Measurements from ENCODE around the gene PRKD3.
A peak's percentile ranks its signal among the peaks of the same experiment; 100 is the strongest.

Gene PRKD3

GRCh38 chr2:37291680-37292079 is 33.0 kb downstream of the PRKD3 start:
- Histone ChIP-seq H3K4me2 (ENCODE audit: insufficient read depth, low read length) (no peak overlapping the region), H3K4me3 (ENCODE audit: low read depth in 1 of 2, low read length in 2 of 2) (no peak overlapping the region), H3K36me3 (ENCODE audit: insufficient read depth, low read length) (peaks cover 67% of the 10 kb centered on the region), H3K9me3 (ENCODE audit: insufficient read depth, low read length, severe bottlenecking) (no peaks in the 10 kb centered on the region), H3K79me2 (ENCODE audit: insufficient read depth, low read length) (peaks cover 45% of the 10 kb centered on the region), H4K20me1 (ENCODE audit: insufficient read depth, low read length) (peaks cover 3% of the 10 kb centered on the region), H3K9ac (ENCODE audit: low read depth, low read length) (no peak overlapping the region), H2AFZ (ENCODE audit: low read depth, low read length) (no peak overlapping the region), H3K27ac (ENCODE audit: low read length) (no peak overlapping the region), H3K4me1 (ENCODE audit: insufficient read depth, low read length) (no peaks in the 10 kb centered on the region), H3K27me3 (ENCODE audit: insufficient read depth, low read length, poor library complexity) (no peaks in the 10 kb centered on the region)
- TF ChIP-seq EZH2 (IDR thresholded peaks at IDR 0.05; ENCODE audit: borderline replicate concordance, low read depth, low read length, severe bottlenecking) = no peak
- no peak for TF ChIP-seq CTCF (IDR thresholded peaks at IDR 0.05; ENCODE audit: borderline replicate concordance, extremely low read depth, low read length, poor library complexity, severe bottlenecking)
- no peak for ATAC-seq (ENCODE audit: insufficient read depth, low read depth)
- no peak for DNase-seq

- no peak overlapping the region for H2AFZ ChIP-seq (ENCODE audit: low read depth, low read length)
- H3K79me2 ChIP-seq (ENCODE audit: insufficient read depth, low read length) = peaks cover 9% of the 10 kb centered on the region; the same call in 1 of the 2 replicates
- no peak overlapping the region for H3K4me2 ChIP-seq (ENCODE audit: insufficient read depth, low read length)
- TF ChIP-seq EZH2 (IDR thresholded peaks at IDR 0.05; ENCODE audit: borderline replicate concordance, low read depth, low read length, severe bottlenecking) (no peak), CTCF (IDR thresholded peaks at IDR 0.05; ENCODE audit: borderline replicate concordance, extremely low read depth, low read length, poor library complexity, severe bottlenecking) (peak; percentile 37)
- DNase-seq = no peak
- peaks cover 86% of the 10 kb centered on the region for H3K36me3 ChIP-seq (ENCODE audit: insufficient read depth, low read length)
- peaks cover 3% of the 10 kb centered on the region for H4K20me1 ChIP-seq (ENCODE audit: insufficient read depth, low read length)
- no peaks in the 10 kb centered on the region for H3K9me3 ChIP-seq (ENCODE audit: insufficient read depth, low read length, severe bottlenecking)
- H3K27ac ChIP-seq (ENCODE audit: low read length) = no peak overlapping the region
- no peak overlapping the region for H3K4me3 ChIP-seq (ENCODE audit: low read depth in 1 of 2, low read length in 2 of 2)
- no peaks in the 10 kb centered on the region for H3K4me1 ChIP-seq (ENCODE audit: insufficient read depth, low read length)
- no peak overlapping the region for H3K9ac ChIP-seq (ENCODE audit: low read depth, low read length)
- no peak for ATAC-seq (ENCODE audit: insufficient read depth, low read depth)
- no peaks in the 10 kb centered on the region for H3K27me3 ChIP-seq (ENCODE audit: insufficient read depth, low read length, poor library complexity)
Measured at GRCh38 chr2:37287966-37288365, 36.7 kb downstream of the PRKD3 start.

DNA sequence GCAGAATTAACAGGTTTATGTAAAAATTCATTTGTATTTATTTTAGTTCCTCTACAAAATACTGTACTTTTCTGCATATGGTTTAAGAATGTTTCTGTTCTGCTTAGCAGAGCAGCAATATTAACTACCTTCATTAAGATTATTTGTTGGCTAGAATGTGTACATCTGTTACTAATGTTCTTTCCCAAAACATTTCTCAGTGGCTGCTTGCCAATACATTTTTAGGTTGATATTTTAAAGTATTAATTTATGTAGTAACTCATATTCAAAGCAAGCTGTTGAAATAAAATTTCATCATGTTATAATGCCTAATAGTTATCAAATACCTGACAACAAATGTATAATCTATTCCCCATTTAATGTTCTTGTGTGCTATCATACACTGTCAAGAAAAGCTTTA is 40.3 kb downstream of the PRKD3 start:
- Histone ChIP-seq H2AFZ (ENCODE audit: low read depth, low read length) (no peak overlapping the region), H3K4me3 (ENCODE audit: low read depth in 1 of 2, low read length in 2 of 2) (no peak overlapping the region), H4K20me1 (ENCODE audit: insufficient read depth, low read length) (no peaks in the 10 kb centered on the region), H3K27me3 (ENCODE audit: insufficient read depth, low read length, poor library complexity) (no peaks in the 10 kb centered on the region), H3K4me1 (ENCODE audit: insufficient read depth, low read length) (no peaks in the 10 kb centered on the region), H3K9me3 (ENCODE audit: insufficient read depth, low read length, severe bottlenecking) (no peaks in the 10 kb centered on the region), H3K27ac (ENCODE audit: low read length) (no peak overlapping the region), H3K79me2 (ENCODE audit: insufficient read depth, low read length) (no peaks in the 10 kb centered on the region), H3K36me3 (ENCODE audit: insufficient read depth, low read length) (peaks cover 88% of the 10 kb centered on the region), H3K9ac (ENCODE audit: low read depth, low read length) (no peak overlapping the region), H3K4me2 (ENCODE audit: insufficient read depth, low read length) (no peak overlapping the region)
- no peak for TF ChIP-seq CTCF (IDR thresholded peaks at IDR 0.05; ENCODE audit: borderline replicate concordance, extremely low read depth, low read length, poor library complexity, severe bottlenecking)
- no peak for TF ChIP-seq EZH2 (IDR thresholded peaks at IDR 0.05; ENCODE audit: borderline replicate concordance, low read depth, low read length, severe bottlenecking)
- no peak for ATAC-seq (ENCODE audit: insufficient read depth, low read depth)
- no peak for DNase-seq

GRCh38 chr2:37283207-37283606 is 41.4 kb downstream of the PRKD3 start:
- H2AFZ ChIP-seq (ENCODE audit: low read depth, low read length) = no peak overlapping the region
- no peak overlapping the region for H3K9ac ChIP-seq (ENCODE audit: low read depth, low read length)
- no peak overlapping the region for H3K27ac ChIP-seq (ENCODE audit: low read length)
- H3K79me2 ChIP-seq (ENCODE audit: insufficient read depth, low read length) = no peaks in the 10 kb centered on the region
- H3K4me3 ChIP-seq (ENCODE audit: low read depth in 1 of 2, low read length in 2 of 2) = no peak overlapping the region
- no peak overlapping the region for H3K4me2 ChIP-seq (ENCODE audit: insufficient read depth, low read length)
- H3K4me1 ChIP-seq (ENCODE audit: insufficient read depth, low read length) = no peaks in the 10 kb centered on the region
- peaks cover 86% of the 10 kb centered on the region for H3K36me3 ChIP-seq (ENCODE audit: insufficient read depth, low read length)
- no peaks in the 10 kb centered on the region for H4K20me1 ChIP-seq (ENCODE audit: insufficient read depth, low read length)
- ATAC-seq (ENCODE audit: insufficient read depth, low read depth) (no peak), DNase-seq (no peak)
- H3K27me3 ChIP-seq (ENCODE audit: insufficient read depth, low read length, poor library complexity) = no peaks in the 10 kb centered on the region
- no peak for TF ChIP-seq EZH2 (IDR thresholded peaks at IDR 0.05; ENCODE audit: borderline replicate concordance, low read depth, low read length, severe bottlenecking)
- no peak for TF ChIP-seq CTCF (IDR thresholded peaks at IDR 0.05; ENCODE audit: borderline replicate concordance, extremely low read depth, low read length, poor library complexity, severe bottlenecking)
- H3K9me3 ChIP-seq (ENCODE audit: insufficient read depth, low read length, severe bottlenecking) = no peaks in the 10 kb centered on the region

Measured in DND-41 (cell line).